Testis (tissue), 3 donors: ENCODE measurements around the gene NHLRC2. TPM values are rescaled to one million over a fixed set of nuclear protein-coding genes. Genes with fewer than 3 reads are reported as not detected.

Source experiments
- DNase-seq: peaks from one replicate; pipeline ENCODE4 v3.0.0-alpha.2; 2019
- H3K27ac ChIP-seq, 2 donors: fragments of 200-600 bp; sonication (generic); one replicate each; pipeline ENCODE4 v1.5.1; 2019
- H3K27me3 ChIP-seq: fragments of 200-600 bp; sonication (generic); one replicate; pipeline ENCODE4 v1.5.1; 2019
- H3K36me3 ChIP-seq: fragments of 200-600 bp; sonication (generic); one replicate; pipeline ENCODE4 v1.5.1; 2017; ENCODE audit warnings: low read depth; ENCODE audit errors: missing control alignments
- H3K4me1 ChIP-seq: fragments of 200-600 bp; sonication (generic); one replicate; pipeline ENCODE4 v1.5.1; 2019
- H3K4me3 ChIP-seq, 2 donors: fragments of 200-600 bp; sonication (generic); one replicate each; pipeline ENCODE4 v1.5.1; 2017 to 2019
- H3K9me3 ChIP-seq: fragments of 200-600 bp; sonication (generic); one replicate; pipeline ENCODE4 v1.5.1; 2017
- CTCF ChIP-seq, 3 experiments: fragments of 450-650 bp in 2 of 3; fragments of 200-600 bp in 1 of 3; sonication (generic) in 1 of 3; IDR thresholded peaks; one replicate each; pipeline ENCODE4 v1.5.1; 2016 to 2019; ENCODE audit warnings: antibody characterized with exemption in 3 of 3, mild to moderate bottlenecking in 2 of 3, moderate library complexity in 1 of 3
- POLR2A ChIP-seq: fragments of 450-650 bp; IDR thresholded peaks from one replicate; pipeline ENCODE4 v1.6.1; 2017; ENCODE audit warnings: antibody characterized with exemption, mild to moderate bottlenecking, moderate library complexity
- WGBS, 2 donors: methylation state at CpG; one replicate each; pipeline ENCODE4 v1.1.5; 2018; 5-methylcytosine and 5-hydroxymethylcytosine counted together
- intact Hi-C: fragments of 100-400 bp; cut with DNase I; formaldehyde crosslinking; loops from one replicate; pipeline ENCODE4 v1.15.1; 2023; ENCODE audit warnings: low total_unique reads
- polyA plus RNA-seq: library from polyadenylated mRNA; stranded (reverse); fragments of 350-450 nt; fragmentation: Illumina TruSeq; extraction: RNeasy Lipid Tissue Mini Kit (QIAGEN cat#74804); gene quantifications from one replicate; pipeline ENCODE4 v1.2.3, GENCODE V29; 2014; ENCODE audit warnings: low read depth, low replicate concordance; ENCODE audit not compliant: insufficient read depth
- total RNA-seq, 2 donors: library from RNA; depleted of rRNA; stranded (reverse); fragments of >200 nt; gene quantifications; one replicate each; pipeline ENCODE4 v1.2.3, GENCODE V29; 2016

Gene NHLRC2
- total and polyA plus RNA-seq, 3 donors from 2014 or later: 8.7 to 37.7 (median 34.3) TPM

DNA sequence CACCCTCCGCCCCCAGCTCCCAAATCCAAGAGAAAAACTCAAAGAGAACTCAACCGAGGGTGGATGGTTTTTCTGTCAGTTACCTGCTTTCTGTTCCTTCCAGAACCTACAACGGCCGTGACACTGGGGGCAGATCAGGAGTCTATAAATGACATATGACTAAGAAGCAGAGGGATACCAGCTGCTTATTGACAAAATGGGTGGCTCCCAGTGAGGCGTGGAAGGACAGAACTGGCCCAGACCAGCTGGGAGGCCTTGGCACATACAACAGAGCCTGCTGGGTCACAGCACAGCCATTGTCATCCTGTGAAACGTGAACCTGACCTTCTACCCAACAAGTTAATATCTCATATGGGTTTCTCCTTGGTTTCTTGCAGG is 104.9 kb downstream of the NHLRC2 start:
- H3K27me3 ChIP-seq: no peaks in the 10 kb centered on the region
- no peaks in the 10 kb centered on the region for H3K9me3 ChIP-seq
- no peaks in the 10 kb centered on the region for H3K36me3 ChIP-seq
- WGBS, 2 donors: 81 to 85% methylated on average over 4 to 6 of the region's 6 CpGs
- intact Hi-C loops: no loop called here
- TF ChIP-seq POLR2A (no peak), CTCF (IDR thresholded peaks at IDR 0.05) (no peak)
- H3K27ac ChIP-seq: no peak overlapping the region
- no peak overlapping the region for H3K4me3 ChIP-seq
- H3K4me1 ChIP-seq: no peaks in the 10 kb centered on the region
- no peak for DNase-seq

DNA sequence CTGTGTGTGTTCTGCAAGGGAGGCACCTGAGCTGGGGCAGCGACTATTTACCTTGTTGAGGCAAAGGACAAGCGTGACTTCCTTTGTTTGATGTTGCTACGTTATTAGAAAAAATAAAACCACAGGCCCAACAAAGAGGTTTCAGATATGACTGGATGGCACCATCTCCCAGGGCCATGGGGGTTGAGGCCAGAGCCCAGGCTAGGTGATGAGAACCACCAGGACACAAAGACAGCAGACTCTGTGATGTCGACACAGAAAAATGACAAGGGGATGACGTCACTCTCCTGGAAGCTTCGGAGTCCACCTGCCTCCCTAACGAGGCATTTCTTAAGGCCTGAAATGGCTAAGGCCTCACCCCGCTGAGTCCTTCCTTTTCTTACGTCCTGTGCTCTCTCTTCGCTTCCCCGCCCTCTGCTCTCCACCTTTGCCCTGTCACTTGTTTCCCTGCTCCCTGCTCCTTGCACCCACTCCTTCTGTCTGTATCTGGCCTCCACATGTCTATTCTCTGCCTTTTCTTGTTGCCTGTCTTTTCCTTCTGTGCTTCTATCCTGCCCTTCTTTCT is 106.2 kb downstream of the NHLRC2 start:
- intact Hi-C loops: no loop called here
- TF ChIP-seq CTCF (IDR thresholded peaks at IDR 0.05) (no peak), POLR2A (no peak)
- no peak overlapping the region for H3K4me3 ChIP-seq
- H3K27me3 ChIP-seq: no peaks in the 10 kb centered on the region
- WGBS, 2 donors: 78 to 83% methylated on average over 11 of the region's 11 CpGs
- H3K9me3 ChIP-seq: no peaks in the 10 kb centered on the region
- no peaks in the 10 kb centered on the region for H3K36me3 ChIP-seq
- DNase-seq: no peak
- no peaks in the 10 kb centered on the region for H3K4me1 ChIP-seq
- H3K27ac ChIP-seq: no peak overlapping the region

- Histone ChIP-seq H3K4me1 (no peaks in the 10 kb centered on the region), H3K36me3 (no peaks in the 10 kb centered on the region), H3K4me3 (no peak overlapping the region), H3K27me3 (no peaks in the 10 kb centered on the region), H3K9me3 (no peaks in the 10 kb centered on the region), H3K27ac (no peak overlapping the region)
- intact Hi-C loops: no loop called here
- TF ChIP-seq CTCF (IDR thresholded peaks at IDR 0.05): no peak
- TF ChIP-seq POLR2A: no peak
- 81 to 89% methylated on average over 14 of the region's 14 CpGs for WGBS, 2 donors
- no peak for DNase-seq
Observed at GRCh38 chr10:113961182-113962031, 106.9 kb downstream of the NHLRC2 start.

- Histone ChIP-seq H3K36me3 (no peaks in the 10 kb centered on the region), H3K9me3 (no peaks in the 10 kb centered on the region), H3K4me1 (no peaks in the 10 kb centered on the region), H3K27ac (no peak overlapping the region), H3K4me3 (no peak overlapping the region), H3K27me3 (no peaks in the 10 kb centered on the region)
- 56 to 59% methylated on average over 2 of the region's 2 CpGs for WGBS, 2 donors
- intact Hi-C loops: no loop called here
- no peak for DNase-seq
- TF ChIP-seq POLR2A (no peak), CTCF (IDR thresholded peaks at IDR 0.05) (no peak)
Observed at GRCh38 chr10:113965077-113965476, 110.6 kb downstream of the NHLRC2 start.
